ENCODE results near the gene MATN4. TPM values are rescaled to one million over a fixed set of nuclear protein-coding genes. Genes with fewer than 3 reads are reported as not detected.

Gene MATN4
- total and polyA plus RNA-seq, 2 of the 13 experiments (the other 11 are each of a cell fraction or from before 2014, with no cell fraction given), result not detected

- TF ChIP-seq ZNF34 (CRISPR knock-in tag; IDR thresholded peaks at IDR 0.05; ENCODE audit: borderline replicate concordance) (peak; percentile 87; the same call in 1 of the 2 replicates), ZFP36L2 (CRISPR knock-in tag; IDR thresholded peaks at IDR 0.05) (no peak), AGO1 (IDR thresholded peaks at IDR 0.05; ENCODE audit: low read depth, low read length, poor library complexity, severe bottlenecking) (peak; percentile 39), ZNF691 (CRISPR knock-in tag; IDR thresholded peaks at IDR 0.05; ENCODE audit: borderline replicate concordance, low read depth) (0 out of 2 replicates have a peak, but pooled peaks have one; percentile 36), EHMT2 (IDR thresholded peaks at IDR 0.05; ENCODE audit: borderline replicate concordance, low read depth, low read length) (no peak), ZNF609 (CRISPR knock-in tag; IDR thresholded peaks at IDR 0.05; ENCODE audit: borderline replicate concordance) (0 out of 2 replicates have a peak, but pooled peaks have one; percentile 53), HOXA3 (CRISPR knock-in tag; IDR thresholded peaks at IDR 0.05) (peak; percentile 81), PITX1 (CRISPR knock-in tag; IDR thresholded peaks at IDR 0.05) (0 out of 2 replicates have a peak, but pooled peaks have one; percentile 11), KDM1A (CRISPR knock-in tag; IDR thresholded peaks at IDR 0.05) (0 out of 2 replicates have a peak, but pooled peaks have one; percentile 39), ZNF598 (CRISPR knock-in tag; IDR thresholded peaks at IDR 0.05; ENCODE audit: borderline replicate concordance) (peak; percentile 42; the same call in 1 of the 2 replicates), GATA4 (IDR thresholded peaks at IDR 0.05; ENCODE audit: borderline replicate concordance, low read depth) (no peak), SMAD1 (CRISPR knock-in tag; IDR thresholded peaks at IDR 0.05; ENCODE audit: borderline replicate concordance, low read depth) (0 out of 2 replicates have a peak, but pooled peaks have one; percentile 49), ZNF510 (CRISPR knock-in tag; IDR thresholded peaks at IDR 0.05; ENCODE audit: low read depth) (no peak), FOSL2 (CRISPR knock-in tag; IDR thresholded peaks at IDR 0.05) (peak; percentile 15; the same call in 1 of the 2 replicates), MED1 (CRISPR knock-in tag; IDR thresholded peaks at IDR 0.05) (peak; percentile 43; the same call in 1 of the 2 replicates), ZNF326 (CRISPR knock-in tag; IDR thresholded peaks at IDR 0.05; ENCODE audit: borderline replicate concordance) (no peak), SP4 (CRISPR knock-in tag; IDR thresholded peaks at IDR 0.05) (peak; percentile 30; the same call in 1 of the 2 replicates), SOX6 (IDR thresholded peaks at IDR 0.05) (no peak), SOX6 (CRISPR knock-in tag; IDR thresholded peaks at IDR 0.05) (0 out of 2 replicates have a peak, but pooled peaks have one; percentile 12)
- TF ChIP-seq, protein P1, sequence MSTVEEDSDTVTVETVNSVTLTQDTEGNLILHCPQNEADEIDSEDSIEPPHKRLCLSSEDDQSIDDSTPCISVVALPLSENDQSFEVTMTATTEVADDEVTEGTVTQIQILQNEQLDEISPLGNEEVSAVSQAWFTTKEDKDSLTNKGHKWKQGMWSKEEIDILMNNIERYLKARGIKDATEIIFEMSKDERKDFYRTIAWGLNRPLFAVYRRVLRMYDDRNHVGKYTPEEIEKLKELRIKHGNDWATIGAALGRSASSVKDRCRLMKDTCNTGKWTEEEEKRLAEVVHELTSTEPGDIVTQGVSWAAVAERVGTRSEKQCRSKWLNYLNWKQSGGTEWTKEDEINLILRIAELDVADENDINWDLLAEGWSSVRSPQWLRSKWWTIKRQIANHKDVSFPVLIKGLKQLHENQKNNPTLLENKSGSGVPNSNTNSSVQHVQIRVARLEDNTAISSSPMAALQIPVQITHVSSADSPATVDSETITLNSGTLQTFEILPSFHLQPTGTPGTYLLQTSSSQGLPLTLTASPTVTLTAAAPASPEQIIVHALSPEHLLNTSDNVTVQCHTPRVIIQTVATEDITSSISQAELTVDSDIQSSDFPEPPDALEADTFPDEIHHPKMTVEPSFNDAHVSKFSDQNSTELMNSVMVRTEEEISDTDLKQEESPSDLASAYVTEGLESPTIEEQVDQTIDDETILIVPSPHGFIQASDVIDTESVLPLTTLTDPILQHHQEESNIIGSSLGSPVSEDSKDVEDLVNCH (CRISPR knock-in tag; IDR thresholded peaks at IDR 0.05), result no peak
These were observed 14.8 kb downstream of the MATN4 start (continued) for GRCh38 chr20:45293041-45294002.
